Activated naive CD4-positive, alpha-beta T cell treated with anti-CD3 and anti-CD28 coated beads for 36 hours (primary cell): ENCODE measurements around the gene RRBP1. TPM values are rescaled to one million over a fixed set of nuclear protein-coding genes. Genes with fewer than 3 reads are reported as not detected.

Source experiments
- CTCF ChIA-PET: fragments of 350-600 bp; sonication (Branson Sonifier 250); formaldehyde crosslinking; loops from one replicate; lab custom pipeline; 2021; ENCODE audit warnings: antibody characterized with exemption; lab: Charles Lee
- DNase-seq: peaks from one replicate; pipeline ENCODE4 v3.0.0-alpha.2; 2020
- H3K27ac Mint-ChIP-seq: one replicate; pipeline ENCODE4 v1.8.0; 2021; ENCODE audit warnings: mild to moderate bottlenecking, mixed read lengths
- H3K27me3 Mint-ChIP-seq: one replicate; pipeline ENCODE4 v1.8.0; 2021; ENCODE audit warnings: low read depth, mixed read lengths
- H3K36me3 Mint-ChIP-seq: one replicate; pipeline ENCODE4 v1.8.0; 2021; ENCODE audit warnings: low read depth, mixed read lengths
- H3K4me1 Mint-ChIP-seq: one replicate; pipeline ENCODE4 v1.8.0; 2021; ENCODE audit warnings: low read depth, mixed read lengths
- H3K4me3 Mint-ChIP-seq: one replicate; pipeline ENCODE4 v1.8.0; 2021; ENCODE audit warnings: mild to moderate bottlenecking, moderate library complexity, mixed read lengths
- H3K9me3 Mint-ChIP-seq: one replicate; pipeline ENCODE4 v1.8.0; 2021; ENCODE audit warnings: mixed read lengths
- intact Hi-C: fragments of 100-400 bp; cut with micrococcal nuclease; formaldehyde crosslinking; loops from one replicate; pipeline ENCODE4 v1.15.1; 2023
- total RNA-seq, 2 experiments: library from RNA; stranded (reverse); gene quantifications; one replicate each; pipeline ENCODE4 v1.2.3, GENCODE V29; 2021

The RRBP1 gene
- total RNA-seq, 2 experiments from 2014 or later, result 19.6 to 20.0 TPM

DNA sequence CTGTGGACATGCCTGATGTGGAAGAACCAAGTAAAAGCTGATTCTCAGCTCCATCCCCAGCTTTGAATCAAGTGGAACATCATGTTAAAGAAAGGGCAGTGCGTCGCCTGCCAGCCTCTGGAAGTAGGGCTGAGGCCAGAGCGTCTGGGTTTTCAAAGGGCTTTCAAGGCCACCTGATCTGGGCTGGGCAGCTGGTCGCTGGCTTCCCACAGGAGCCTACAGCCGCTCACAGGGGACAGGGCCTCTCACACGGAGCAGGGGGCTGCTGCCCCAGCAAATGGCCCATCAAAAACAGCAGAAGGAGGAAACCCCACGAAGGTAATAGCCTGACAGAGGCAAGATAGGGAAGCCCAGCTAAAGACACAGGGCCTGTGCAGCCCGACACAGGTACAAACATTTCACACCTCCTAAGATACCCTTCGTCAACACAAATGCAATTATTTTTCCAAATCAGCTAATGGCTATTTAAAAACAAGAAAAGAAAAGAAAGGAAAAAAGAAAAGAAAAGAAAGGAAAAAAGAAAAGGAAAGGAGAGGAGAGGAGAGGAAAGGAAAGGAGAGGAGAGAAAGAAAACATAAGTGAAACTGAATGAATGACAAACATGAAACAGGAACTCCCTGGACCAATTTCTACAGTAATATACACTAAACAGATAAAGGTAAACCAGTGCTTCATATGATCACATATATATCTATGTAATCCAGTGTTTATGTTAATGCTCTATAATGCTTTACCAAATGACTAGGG, 24.8 kb downstream of the RRBP1 start:
- Mint-ChIP-seq H3K4me3 (no peak overlapping the region), H3K4me1 (peaks cover 7% of the 10 kb centered on the region), H3K27me3 (no peaks in the 10 kb centered on the region), H3K9me3 (peaks cover 2% of the 10 kb centered on the region), H3K36me3 (peaks cover 22% of the 10 kb centered on the region), H3K27ac (no peak overlapping the region)
- DNase-seq, result no peak
- intact Hi-C loops, result no loop called here
- CTCF ChIA-PET, result interaction anchor here (0.6 to 0.7 kb wide), 3 partner anchors 11 to 216 kb away, joined by 3 to 4 read pairs (median 4); no protein-coding TSS in a partner anchor

GRCh38 chr20:17655865-17656479, 26.1 kb downstream of the RRBP1 start:
- CTCF ChIA-PET, result interaction anchor here (0.7 to 1.4 kb wide), 5 partner anchors 10 to 283 kb away, joined by 3 to 4 read pairs (median 3); partner anchors contain the start of gene RRBP1
- DNase-seq, result no peak

DNA sequence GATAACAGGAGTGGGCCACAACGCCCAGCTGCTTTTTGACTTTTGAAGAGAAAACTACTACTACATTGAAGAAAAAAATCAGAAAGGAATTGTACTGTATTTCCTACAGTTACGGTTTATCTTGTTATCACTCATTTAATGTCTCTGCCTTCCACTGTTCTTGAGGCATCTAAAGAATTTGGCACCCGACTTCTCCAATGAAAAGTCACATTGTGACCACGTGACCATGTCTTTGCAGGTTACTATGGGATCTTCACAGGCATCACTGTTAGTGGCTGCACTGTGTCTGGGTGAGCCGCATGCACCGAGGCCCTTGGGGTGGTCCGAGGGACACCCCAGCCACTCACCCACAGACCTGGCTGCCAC, 26.8 kb downstream of the RRBP1 start:
- peaks cover 2% of the 10 kb centered on the region for H3K4me1 Mint-ChIP-seq
- no peaks in the 10 kb centered on the region for H3K27me3 Mint-ChIP-seq
- DNase-seq, result no peak
- H3K36me3 Mint-ChIP-seq, result peaks cover 20% of the 10 kb centered on the region
- H3K9me3 Mint-ChIP-seq, result peaks cover 2% of the 10 kb centered on the region
- H3K4me3 Mint-ChIP-seq, result no peak overlapping the region
- CTCF ChIA-PET, result interaction anchor here (0.7 to 1.4 kb wide), 8 partner anchors 11 to 341 kb away, joined by 3 to 4 read pairs (median 3); partner anchors contain the start of gene RRBP1
- intact Hi-C loops, result loop anchor here (1.0 kb wide), 1 partner anchor 243 kb away; no protein-coding TSS in a partner anchor
- H3K27ac Mint-ChIP-seq, result no peak overlapping the region

More at GRCh38 chr20:17655865-17656479, 26.1 kb downstream of the RRBP1 start:
- peaks cover 2% of the 10 kb centered on the region for H3K4me1 Mint-ChIP-seq
- no peak overlapping the region for H3K4me3 Mint-ChIP-seq
- H3K36me3 Mint-ChIP-seq, result peaks cover 22% of the 10 kb centered on the region
- no peaks in the 10 kb centered on the region for H3K27me3 Mint-ChIP-seq
- no peak overlapping the region for H3K27ac Mint-ChIP-seq
- intact Hi-C loops, result loop anchor here (1.0 kb wide), 1 partner anchor 242 kb away; no protein-coding TSS in a partner anchor
- peaks cover 2% of the 10 kb centered on the region for H3K9me3 Mint-ChIP-seq

GRCh38 chr20:17654649-17655285, 27.3 kb downstream of the RRBP1 start:
- no peak overlapping the region for H3K4me3 Mint-ChIP-seq
- intact Hi-C loops, result loop anchor here (1.0 kb wide), 1 partner anchor 244 kb away; no protein-coding TSS in a partner anchor

GRCh38 chr20:17653835-17654648, 28.0 kb downstream of the RRBP1 start:
- Mint-ChIP-seq H3K4me1 (peaks cover 5% of the 10 kb centered on the region), H3K36me3 (peaks cover 13% of the 10 kb centered on the region), H3K4me3 (no peak overlapping the region), H3K27me3 (no peaks in the 10 kb centered on the region), H3K9me3 (peaks cover 2% of the 10 kb centered on the region), H3K27ac (no peak overlapping the region)
- no peak for DNase-seq
- CTCF ChIA-PET, result interaction anchor here (0.7 to 1.3 kb wide), 3 partner anchors 118 to 342 kb away, joined by 3 to 5 read pairs (median 3); no protein-coding TSS in a partner anchor
- intact Hi-C loops, result no loop called here

More at GRCh38 chr20:17654649-17655285, 27.3 kb downstream of the RRBP1 start:
- Mint-ChIP-seq H3K27ac (no peak overlapping the region), H3K27me3 (no peaks in the 10 kb centered on the region), H3K9me3 (peaks cover 2% of the 10 kb centered on the region), H3K4me1 (peaks cover 2% of the 10 kb centered on the region), H3K36me3 (peaks cover 15% of the 10 kb centered on the region)
- DNase-seq, result peak; percentile 17
- CTCF ChIA-PET, result interaction anchor here (0.9 to 1.4 kb wide), 7 partner anchors 11 to 341 kb away, joined by 3 to 4 read pairs (median 3); partner anchors contain the start of gene RRBP1

DNA sequence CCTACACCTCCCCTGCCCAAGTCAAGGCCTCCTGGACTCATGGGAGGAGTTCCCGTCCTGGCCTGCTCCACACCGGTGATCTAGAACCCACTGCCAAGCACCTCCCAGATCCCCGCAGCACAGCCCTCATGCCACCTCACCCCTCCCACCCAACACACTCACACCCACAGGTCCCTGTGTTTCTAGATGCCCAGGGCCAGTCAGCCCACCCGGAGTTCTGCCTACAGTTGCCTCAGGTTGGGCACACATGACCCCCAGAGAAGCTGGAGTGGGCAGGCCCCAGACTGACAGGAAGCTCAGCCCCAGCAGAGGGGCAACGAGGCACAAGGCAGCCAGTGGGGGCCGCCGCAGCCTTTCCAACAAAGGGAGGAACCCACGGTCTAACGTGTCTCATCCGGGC, 29.6 kb downstream of the RRBP1 start:
- no peak overlapping the region for H3K4me3 Mint-ChIP-seq
- peaks cover 6% of the 10 kb centered on the region for H3K4me1 Mint-ChIP-seq
- CTCF ChIA-PET, result no interaction called here
- no peaks in the 10 kb centered on the region for H3K27me3 Mint-ChIP-seq
- DNase-seq, result no peak
- intact Hi-C loops, result no loop called here
- no peaks in the 10 kb centered on the region for H3K36me3 Mint-ChIP-seq
- no peak overlapping the region for H3K27ac Mint-ChIP-seq
- H3K9me3 Mint-ChIP-seq, result no peaks in the 10 kb centered on the region

GRCh38 chr20:17651760-17652388, 30.2 kb downstream of the RRBP1 start:
- intact Hi-C loops, result no loop called here
- no peak overlapping the region for H3K4me3 Mint-ChIP-seq
- CTCF ChIA-PET, result interaction anchor here (0.8 to 2.7 kb wide), 2 partner anchors 31 to 115 kb away, joined by 3 to 6 read pairs; partner anchors contain the start of gene RRBP1
- H3K9me3 Mint-ChIP-seq, result no peaks in the 10 kb centered on the region
- peak; percentile 16 for DNase-seq
- H3K27me3 Mint-ChIP-seq, result no peaks in the 10 kb centered on the region
- H3K4me1 Mint-ChIP-seq, result peaks cover 6% of the 10 kb centered on the region
- no peak overlapping the region for H3K27ac Mint-ChIP-seq
- H3K36me3 Mint-ChIP-seq, result no peaks in the 10 kb centered on the region

DNA sequence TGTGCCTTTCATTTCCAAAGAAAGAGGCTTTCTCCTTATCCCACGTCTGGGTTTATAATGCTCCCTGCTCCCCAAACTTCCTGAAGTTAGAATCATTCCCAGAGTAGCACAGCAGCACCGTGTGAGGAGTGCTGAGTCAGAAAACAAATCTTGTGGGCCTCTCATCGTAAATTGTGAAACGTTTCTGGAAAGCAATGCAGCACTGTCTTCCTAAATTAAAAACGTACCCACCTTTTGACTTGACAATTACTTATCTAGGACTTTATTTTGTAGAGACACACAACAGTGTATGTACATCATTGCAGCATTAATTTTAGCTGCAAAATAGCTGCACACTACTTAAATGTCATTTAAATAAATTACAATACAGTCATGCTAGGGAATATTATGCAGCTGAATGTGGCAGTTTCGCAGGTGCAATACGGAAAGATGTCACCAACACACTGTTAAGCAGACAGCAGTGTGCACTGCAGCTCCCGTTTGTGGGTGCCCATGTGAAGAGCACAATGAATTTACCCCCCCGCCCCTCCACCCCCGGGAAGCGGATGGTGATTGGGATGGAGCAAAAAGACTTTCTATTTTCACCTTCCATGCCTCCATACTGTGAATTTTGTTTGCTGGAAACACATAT, 30.8 kb downstream of the RRBP1 start:
- no peak overlapping the region for H3K4me3 Mint-ChIP-seq
- no peaks in the 10 kb centered on the region for H3K36me3 Mint-ChIP-seq
- peaks cover 6% of the 10 kb centered on the region for H3K4me1 Mint-ChIP-seq
- no peaks in the 10 kb centered on the region for H3K27me3 Mint-ChIP-seq
- no peak for DNase-seq
- CTCF ChIA-PET, result interaction anchor here (0.8 to 2.7 kb wide), 3 partner anchors 31 to 115 kb away, joined by 3 to 8 read pairs (median 6); partner anchors contain the start of gene RRBP1
- intact Hi-C loops, result no loop called here
- H3K9me3 Mint-ChIP-seq, result no peaks in the 10 kb centered on the region
- no peak overlapping the region for H3K27ac Mint-ChIP-seq

DNA sequence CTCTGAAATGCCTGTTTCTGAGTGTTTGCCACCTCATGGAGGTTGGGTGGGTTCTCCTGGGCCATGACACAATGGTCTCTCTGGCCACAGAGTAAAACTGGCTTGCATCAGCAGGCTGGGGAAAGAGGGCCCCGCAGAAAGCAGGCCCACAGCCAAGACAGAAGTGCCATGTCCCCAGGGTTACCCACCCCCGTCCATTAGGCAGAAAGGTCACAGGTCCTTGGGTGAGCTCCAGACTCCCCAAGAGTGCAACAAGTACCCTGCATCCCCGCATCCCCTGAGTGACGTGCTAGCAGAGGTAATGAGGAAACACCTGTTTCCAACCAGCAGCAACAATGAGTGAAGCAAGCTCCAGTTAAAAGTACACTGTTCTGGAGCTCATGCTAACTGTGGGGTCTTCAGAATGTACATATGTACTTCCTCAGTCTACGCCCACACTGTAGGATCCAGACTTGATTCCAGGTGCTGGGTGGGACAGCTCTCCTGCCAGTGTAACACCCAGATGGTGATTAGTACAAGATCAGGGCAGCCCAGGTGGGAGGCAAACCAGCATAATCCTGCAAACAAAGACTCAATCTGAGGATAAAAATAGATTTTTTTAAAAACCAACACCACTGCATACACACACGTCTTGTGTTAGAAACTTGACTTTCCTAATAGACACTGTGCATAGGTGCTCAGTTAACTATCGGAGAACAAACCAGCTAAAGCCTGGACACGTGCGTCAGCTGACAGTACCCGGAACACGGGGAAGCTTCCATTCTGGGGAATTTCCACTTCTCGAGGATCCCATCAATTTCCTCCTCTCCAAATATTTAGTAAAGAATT, 31.5 kb downstream of the RRBP1 start:
- Mint-ChIP-seq H3K4me3 (no peak overlapping the region), H3K36me3 (no peaks in the 10 kb centered on the region), H3K27me3 (no peaks in the 10 kb centered on the region), H3K9me3 (no peaks in the 10 kb centered on the region), H3K27ac (no peak overlapping the region), H3K4me1 (peaks cover 6% of the 10 kb centered on the region)
- CTCF ChIA-PET, result interaction anchor here (0.9 to 2.7 kb wide), 4 partner anchors 32 to 205 kb away, joined by 4 to 8 read pairs (median 6); partner anchors contain the start of gene RRBP1
- intact Hi-C loops, result loop anchor here (1.0 kb wide), 1 partner anchor 113 kb away; no protein-coding TSS in a partner anchor
- DNase-seq, result no peak
